Duodenal mucosa (tissue), 2 donors: ENCODE data around the gene CFAP299.

ENCODE experiments used
- H3K27ac ChIP-seq: one replicate; pipeline ENCODE4 v1.7.0; 2013; ENCODE audit warnings: low read depth, low read length
- H3K27me3 ChIP-seq, 2 donors: one replicate each; pipeline ENCODE4 v1.7.0; 2013; ENCODE audit warnings: low read length in 2 of 2, control low read depth in 1 of 2; ENCODE audit not compliant: insufficient read depth in 2 of 2, control insufficient read depth in 1 of 2
- H3K36me3 ChIP-seq, 2 donors: one replicate each; pipeline ENCODE4 v1.7.0; 2013; ENCODE audit warnings: low read length in 2 of 2, control low read depth in 1 of 2; ENCODE audit not compliant: insufficient read depth in 2 of 2, control insufficient read depth in 1 of 2
- H3K4me1 ChIP-seq, 2 donors: one replicate each; pipeline ENCODE4 v1.7.0; 2013; ENCODE audit warnings: low read length in 2 of 2, control low read depth in 1 of 2; ENCODE audit not compliant: insufficient read depth in 2 of 2, control insufficient read depth in 1 of 2
- H3K4me3 ChIP-seq, 2 donors: one replicate each; pipeline ENCODE4 v1.7.0; 2013; ENCODE audit warnings: low read length in 2 of 2, low read depth in 1 of 2
- H3K9ac ChIP-seq, 2 donors: one replicate each; pipeline ENCODE4 v1.7.0; 2013; ENCODE audit warnings: low read length in 2 of 2, low read depth in 1 of 2
- H3K9me3 ChIP-seq, 2 donors: one replicate each; pipeline ENCODE4 v1.7.0; 2013; ENCODE audit warnings: low read length in 2 of 2, control low read depth in 1 of 2; ENCODE audit not compliant: control insufficient read depth in 1 of 2

CFAP299 gene

DNA sequence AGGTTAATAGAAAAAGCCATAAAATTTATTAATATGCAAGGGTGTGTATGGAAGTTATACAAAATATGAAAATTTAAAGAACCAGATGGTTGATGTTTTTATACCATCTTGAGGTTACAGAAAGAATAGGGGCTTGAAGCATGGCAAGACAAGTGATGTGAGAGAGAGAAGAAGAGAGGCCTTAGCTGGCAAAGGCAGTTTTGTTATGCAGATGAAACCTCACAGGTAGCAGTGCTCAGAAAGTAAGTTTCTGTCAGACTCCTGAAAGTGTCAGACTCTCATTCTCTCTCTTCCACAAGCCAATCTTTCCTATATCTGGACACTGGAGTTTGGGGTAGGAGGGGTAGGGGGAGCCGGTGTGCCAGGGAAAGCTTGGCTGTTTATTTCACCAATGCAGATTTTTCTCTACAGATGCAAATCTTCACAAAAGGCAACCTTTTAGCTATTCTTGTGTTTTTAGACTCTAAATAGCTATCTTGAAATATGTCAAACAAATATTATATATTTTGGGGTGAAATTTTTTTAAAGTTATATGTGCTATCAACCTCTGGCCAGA, 124.5 kb downstream of the CFAP299 start:
- Histone ChIP-seq H3K36me3 (no peaks in the 10 kb centered on the region), H3K4me3 (no peak overlapping the region), H3K27me3 (no peaks in the 10 kb centered on the region), H3K9me3 (no peaks in the 10 kb centered on the region), H3K27ac (no peak overlapping the region), H3K4me1 (no peaks in the 10 kb centered on the region), H3K9ac (no peak overlapping the region)

DNA sequence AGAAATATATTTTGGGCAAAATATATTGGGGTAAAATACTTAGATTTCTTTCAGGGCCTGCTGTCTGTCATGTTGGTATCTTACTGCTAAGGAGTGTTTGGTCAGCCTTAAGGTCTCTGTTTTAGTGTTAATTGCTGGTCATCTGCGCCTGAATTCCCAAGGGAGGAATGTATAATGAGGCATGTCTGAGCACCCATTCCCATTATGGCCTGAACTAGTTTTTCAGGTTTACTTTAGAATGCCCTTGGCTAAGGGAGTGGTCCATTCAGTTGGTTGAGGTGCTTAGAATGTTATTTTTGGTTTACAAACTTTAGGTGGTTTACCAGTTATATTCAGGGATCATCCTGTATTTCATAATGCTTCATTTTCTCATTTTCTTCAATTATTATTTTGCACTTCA, 125.9 kb downstream of the CFAP299 start:
- H3K9me3 ChIP-seq, result no peaks in the 10 kb centered on the region
- H3K27ac ChIP-seq, result no peak overlapping the region
- H3K4me1 ChIP-seq, result no peaks in the 10 kb centered on the region
- no peaks in the 10 kb centered on the region for H3K27me3 ChIP-seq
- no peaks in the 10 kb centered on the region for H3K36me3 ChIP-seq
- H3K4me3 ChIP-seq, result no peak overlapping the region
- no peak overlapping the region for H3K9ac ChIP-seq

DNA sequence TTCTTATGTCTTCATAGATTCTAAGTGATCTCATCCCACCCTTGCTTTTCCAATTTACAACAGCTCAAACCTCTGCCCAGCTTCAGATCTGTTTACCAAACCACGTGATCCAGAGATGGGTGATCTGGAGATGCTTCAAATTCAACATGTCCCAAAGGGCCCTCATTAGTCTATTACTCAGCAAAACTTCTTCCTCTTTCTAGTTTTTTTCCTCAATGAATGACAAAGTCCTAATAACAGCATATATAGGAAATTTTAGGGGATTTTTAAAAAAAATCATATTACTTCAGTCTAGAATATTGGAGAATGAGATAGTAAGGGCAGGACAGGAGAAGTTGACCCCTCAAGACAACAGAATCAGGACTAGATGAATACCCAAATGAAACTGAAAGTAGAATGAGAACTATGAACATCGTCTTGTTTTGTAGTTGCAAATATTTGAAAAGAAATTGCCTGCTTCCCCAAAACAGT, 127.1 kb downstream of the CFAP299 start:
- no peak overlapping the region for H3K27ac ChIP-seq
- H3K4me3 ChIP-seq, result peak overlapping the region in 1 of 2 donors; percentile 37
- no peaks in the 10 kb centered on the region for H3K27me3 ChIP-seq
- H3K9me3 ChIP-seq, result no peaks in the 10 kb centered on the region
- no peaks in the 10 kb centered on the region for H3K4me1 ChIP-seq
- H3K9ac ChIP-seq, result no peak overlapping the region
- H3K36me3 ChIP-seq, result no peaks in the 10 kb centered on the region

DNA sequence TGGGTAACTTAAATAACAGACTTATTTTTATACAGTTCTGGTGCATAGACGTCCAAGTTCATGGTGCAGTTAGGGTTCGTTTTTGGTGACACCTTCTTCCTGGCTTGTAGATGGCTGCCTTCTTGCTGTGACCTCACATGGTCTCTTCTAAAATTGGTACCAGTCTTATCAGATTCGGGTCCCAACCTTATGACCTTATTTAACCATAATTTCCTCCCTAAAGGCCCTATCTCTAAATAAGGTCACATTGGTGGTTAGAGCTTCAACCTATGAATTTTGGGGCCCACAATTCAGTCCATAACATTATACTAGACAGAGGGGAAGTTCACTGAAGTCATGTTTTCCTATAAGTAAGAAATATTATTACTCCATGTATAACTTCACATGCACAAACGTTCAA, 128.0 kb downstream of the CFAP299 start:
- Histone ChIP-seq H3K9ac (no peak overlapping the region), H3K4me1 (no peaks in the 10 kb centered on the region), H3K27me3 (no peaks in the 10 kb centered on the region), H3K27ac (no peak overlapping the region), H3K36me3 (no peaks in the 10 kb centered on the region), H3K9me3 (no peaks in the 10 kb centered on the region), H3K4me3 (no peak overlapping the region)

DNA sequence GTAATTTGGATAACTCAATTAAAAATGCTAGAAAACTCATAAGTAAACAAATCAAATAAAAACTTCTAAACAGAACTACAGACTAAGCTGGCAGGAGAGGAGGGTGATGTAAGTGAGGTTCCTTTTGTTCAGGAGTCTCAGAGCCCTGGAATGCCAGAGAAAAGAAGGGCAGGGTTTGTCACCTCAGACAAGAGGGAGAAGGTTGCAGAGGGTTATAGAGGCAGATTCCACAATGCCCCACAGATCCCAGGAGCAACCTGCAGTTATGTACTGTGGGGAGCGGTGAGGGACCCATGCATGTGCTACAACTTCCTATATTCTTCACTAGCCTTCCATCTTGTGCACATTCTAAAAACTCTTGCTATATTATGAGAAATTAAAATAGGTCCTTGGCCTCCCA, 129.7 kb downstream of the CFAP299 start:
- H3K36me3 ChIP-seq, result no peaks in the 10 kb centered on the region
- H3K9me3 ChIP-seq, result no peaks in the 10 kb centered on the region
- no peak overlapping the region for H3K9ac ChIP-seq
- H3K27me3 ChIP-seq, result no peaks in the 10 kb centered on the region
- H3K4me3 ChIP-seq, result no peak overlapping the region
- H3K27ac ChIP-seq, result no peak overlapping the region
- no peaks in the 10 kb centered on the region for H3K4me1 ChIP-seq

DNA sequence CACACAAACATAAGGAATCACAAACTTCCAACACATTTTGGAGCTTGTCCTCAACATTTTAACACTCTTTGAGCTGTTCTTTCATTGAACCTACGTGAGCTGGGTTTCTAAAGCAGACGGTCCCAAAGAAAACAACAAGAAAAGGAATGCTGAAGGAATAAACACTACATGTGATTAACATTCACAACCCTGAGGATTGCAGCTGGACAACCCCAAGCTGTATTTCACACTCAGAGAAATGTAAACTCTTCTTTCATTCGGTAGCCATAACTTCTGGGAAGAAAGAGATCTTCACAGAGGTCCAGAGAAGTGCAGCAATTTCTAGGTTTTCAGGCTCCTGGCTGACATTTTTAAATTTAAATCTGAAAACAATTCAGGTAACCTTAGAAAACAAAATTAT, 130.2 kb downstream of the CFAP299 start:
- H3K27ac ChIP-seq, result no peak overlapping the region
- H3K36me3 ChIP-seq, result no peaks in the 10 kb centered on the region
- no peak overlapping the region for H3K4me3 ChIP-seq
- H3K9ac ChIP-seq, result no peak overlapping the region
- no peaks in the 10 kb centered on the region for H3K27me3 ChIP-seq
- H3K4me1 ChIP-seq, result no peaks in the 10 kb centered on the region
- H3K9me3 ChIP-seq, result no peaks in the 10 kb centered on the region

DNA sequence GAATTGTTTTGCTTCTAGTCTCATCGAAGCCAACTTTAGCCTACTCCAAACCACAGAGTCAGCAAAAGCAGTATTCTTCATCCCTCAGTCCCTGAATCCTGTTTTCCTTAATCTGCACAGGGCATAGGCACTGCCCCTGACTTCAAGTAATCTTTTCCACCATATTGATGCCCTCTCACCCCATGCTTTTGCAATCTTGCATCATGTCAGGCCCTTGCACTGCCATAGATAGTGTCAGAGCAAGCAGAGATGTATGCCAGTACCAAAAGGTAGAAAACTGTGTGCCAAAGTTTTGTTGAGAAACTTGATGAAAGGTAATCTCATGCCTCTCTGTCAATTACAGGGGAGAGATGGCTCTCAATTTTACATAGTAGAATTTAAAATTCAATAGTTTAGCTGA, 131.1 kb downstream of the CFAP299 start:
- Histone ChIP-seq H3K9ac (no peak overlapping the region), H3K36me3 (no peaks in the 10 kb centered on the region), H3K27me3 (no peaks in the 10 kb centered on the region), H3K27ac (no peak overlapping the region), H3K4me3 (no peak overlapping the region), H3K4me1 (no peaks in the 10 kb centered on the region), H3K9me3 (no peaks in the 10 kb centered on the region)

DNA sequence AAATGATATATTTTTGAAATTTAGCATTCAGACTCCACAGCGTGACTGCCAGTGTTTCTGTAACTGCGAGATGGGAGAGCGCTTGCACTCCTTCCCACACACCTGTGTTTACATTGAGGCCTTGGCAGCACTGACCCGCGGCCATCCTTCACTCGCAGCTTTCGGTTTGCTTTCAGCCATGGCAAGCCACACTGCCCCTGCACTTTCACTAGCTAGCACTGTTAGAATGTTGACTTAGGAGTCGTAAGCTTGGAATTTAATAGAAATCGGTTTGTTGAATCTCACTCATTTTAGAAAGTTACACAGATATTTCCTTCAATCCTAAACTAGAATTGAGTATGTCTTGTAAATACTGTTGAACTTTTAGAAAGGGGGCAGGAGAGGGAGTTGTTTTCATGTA, 136.2 kb downstream of the CFAP299 start:
- H3K36me3 ChIP-seq, result no peaks in the 10 kb centered on the region
- H3K27ac ChIP-seq, result no peak overlapping the region
- H3K9ac ChIP-seq, result no peak overlapping the region
- H3K27me3 ChIP-seq, result no peaks in the 10 kb centered on the region
- no peaks in the 10 kb centered on the region for H3K9me3 ChIP-seq
- peak overlapping the region; percentile 22 to 33 for H3K4me3 ChIP-seq
- no peaks in the 10 kb centered on the region for H3K4me1 ChIP-seq

DNA sequence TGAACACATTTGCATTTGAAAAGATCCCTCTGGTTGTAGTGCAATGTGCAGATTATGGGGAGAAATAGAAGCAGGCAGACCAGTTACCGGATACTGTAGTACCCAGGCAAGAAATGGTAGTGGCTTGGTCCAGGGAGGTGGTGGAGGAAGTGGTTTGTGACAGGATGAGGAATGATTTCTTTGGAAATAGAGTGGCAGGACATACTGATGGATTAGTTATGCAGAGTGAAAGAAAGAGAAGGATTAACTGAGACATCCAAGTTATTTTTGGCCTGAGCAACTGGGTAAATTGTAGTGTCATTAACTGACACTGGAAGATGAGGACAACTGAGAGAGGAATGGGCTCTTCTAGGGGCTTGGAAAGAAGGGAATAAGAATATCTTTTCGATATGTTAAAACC, 139.7 kb downstream of the CFAP299 start:
- no peaks in the 10 kb centered on the region for H3K9me3 ChIP-seq
- H3K9ac ChIP-seq, result no peak overlapping the region
- H3K4me3 ChIP-seq, result no peak overlapping the region
- H3K4me1 ChIP-seq, result no peaks in the 10 kb centered on the region
- no peaks in the 10 kb centered on the region for H3K36me3 ChIP-seq
- H3K27me3 ChIP-seq, result no peaks in the 10 kb centered on the region
- no peak overlapping the region for H3K27ac ChIP-seq

DNA sequence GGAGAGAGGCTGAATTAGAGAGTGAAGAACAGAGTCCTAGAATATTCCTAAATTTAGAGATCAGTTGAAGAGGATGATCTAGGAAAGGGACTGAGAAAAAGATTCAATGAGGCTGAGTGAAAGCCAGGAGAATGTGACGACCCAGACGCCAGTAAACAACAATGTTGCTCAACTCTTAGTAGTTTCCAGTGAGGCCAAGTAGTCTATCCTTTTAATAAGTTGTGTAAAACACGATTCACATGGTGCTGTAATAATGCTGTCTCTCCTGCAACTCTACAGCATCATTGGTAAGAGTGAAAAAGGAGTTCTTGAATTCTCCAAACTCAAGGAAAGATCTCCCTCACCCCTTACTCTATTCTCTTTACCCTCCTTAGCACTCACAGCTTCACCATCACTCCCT, 140.3 kb downstream of the CFAP299 start:
- no peaks in the 10 kb centered on the region for H3K4me1 ChIP-seq
- H3K36me3 ChIP-seq, result no peaks in the 10 kb centered on the region
- no peak overlapping the region for H3K4me3 ChIP-seq
- no peak overlapping the region for H3K9ac ChIP-seq
- no peaks in the 10 kb centered on the region for H3K27me3 ChIP-seq
- H3K27ac ChIP-seq, result no peak overlapping the region
- no peaks in the 10 kb centered on the region for H3K9me3 ChIP-seq

DNA sequence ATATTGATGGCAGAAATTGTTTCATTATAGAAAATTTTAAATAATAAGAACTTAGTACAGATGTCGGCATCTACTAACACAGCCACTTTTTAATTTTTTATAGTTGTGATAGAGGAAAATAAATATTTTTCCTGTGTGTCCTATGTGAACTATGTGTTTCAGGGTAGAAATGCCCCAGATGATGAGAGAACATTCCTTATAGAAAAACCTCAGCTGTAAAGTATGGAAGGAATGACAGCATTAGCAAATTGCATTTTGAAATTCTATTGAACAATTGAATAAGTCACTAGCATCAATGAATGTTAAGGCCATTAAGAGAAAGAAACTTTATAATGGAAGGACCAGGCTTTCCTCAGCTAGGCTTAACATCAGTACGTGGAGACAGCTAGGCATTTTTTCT, 149.2 kb downstream of the CFAP299 start:
- H3K9me3 ChIP-seq, result no peaks in the 10 kb centered on the region
- no peaks in the 10 kb centered on the region for H3K36me3 ChIP-seq
- H3K9ac ChIP-seq, result no peak overlapping the region
- no peaks in the 10 kb centered on the region for H3K4me1 ChIP-seq
- H3K27ac ChIP-seq, result no peak overlapping the region
- no peak overlapping the region for H3K4me3 ChIP-seq
- H3K27me3 ChIP-seq, result no peaks in the 10 kb centered on the region
